Stomach (tissue), 4 donors: ENCODE results near the gene PDE8A.

Experiments
- CTCF ChIP-seq, 7 experiments: fragments of 450-650 bp in 4 of 7; fragments of 200-600 bp in 3 of 7; sonication (generic) in 3 of 7; IDR thresholded peaks; one replicate each; pipeline ENCODE4 v1.5.1; 2016 to 2019; ENCODE audit warnings: antibody characterized with exemption in 7 of 7, control low read depth in 2 of 7, mild to moderate bottlenecking in 1 of 7
- POLR2A ChIP-seq, 4 donors: fragments of 450-650 bp; IDR thresholded peaks; one replicate each; pipeline ENCODE4 v1.6.1; 2016; ENCODE audit warnings: antibody characterized with exemption in 4 of 4, control low read depth in 2 of 4, mild to moderate bottlenecking in 1 of 4, moderate library complexity in 1 of 4

GRCh38 chr15:85024003-85024402, 42.3 kb downstream of the PDE8A start:
- TF ChIP-seq CTCF (IDR thresholded peaks at IDR 0.05) = no peak
- no peak for TF ChIP-seq POLR2A (IDR thresholded peaks at IDR 0.05)
